Right cardiac atrium (tissue), 5 donors: ENCODE measurements around the gene GNL3. TPM values are rescaled to one million over a fixed set of nuclear protein-coding genes. Genes with fewer than 3 reads are reported as not detected.
A peak's percentile ranks its signal among the peaks of the same experiment; 100 is the strongest.

ENCODE experiments used
- ATAC-seq, 2 donors: fragments of 200-7000 bp; cut with Tn5 transposase; one replicate each; pipeline versions ENCODE4 v1.8.0 to v1.9.1; 2020; ENCODE audit warnings: moderate library complexity in 2 of 2, mild to moderate bottlenecking in 1 of 2
- DNase-seq, 3 donors: peaks; one replicate each; pipeline ENCODE4 v3.0.0-alpha.2; 2020
- H3K27ac ChIP-seq: one replicate; pipeline ENCODE4 v1.5.1; 2013; ENCODE audit warnings: mild to moderate bottlenecking, low read length, control low read depth, moderate library complexity
- H3K27me3 ChIP-seq: one replicate; pipeline ENCODE4 v1.6.1; 2013; ENCODE audit not compliant: control insufficient read depth, insufficient read depth
- H3K4me1 ChIP-seq: one replicate; pipeline ENCODE4 v1.6.1; 2013; ENCODE audit warnings: low read length; ENCODE audit not compliant: control insufficient read depth, insufficient read depth
- H3K4me3 ChIP-seq: one replicate; pipeline ENCODE4 v1.5.1; 2013; ENCODE audit warnings: low read length, control low read depth
- H3K9me3 ChIP-seq: one replicate; pipeline ENCODE4 v1.6.1; 2013; ENCODE audit warnings: low read length; ENCODE audit not compliant: control insufficient read depth
- WGBS: extraction: QIAGEN DNeasy Blood & Tissue Kit; methylation state at CpG from one replicate; pipeline ENCODE4 v1.1.7; 2013; 5-methylcytosine and 5-hydroxymethylcytosine counted together
- intact Hi-C, 4 donors: fragments of 100-400 bp; cut with DNase I; formaldehyde crosslinking; loops; one replicate each; pipeline versions ENCODE4 v1.11.0 to v1.14.0; 2022 to 2023
- polyA plus RNA-seq: library from polyadenylated mRNA; stranded (reverse); fragments of 200-250 nt; gene quantifications from one replicate; pipeline ENCODE4 v1.2.3, GENCODE V29; 2013
- total RNA-seq, 4 donors: library from RNA; stranded (reverse); fragmentation: NEBNext Ultra II Directional; extraction: Animal tissue kit (Norgen Biotek cat#: 25700); gene quantifications; one replicate each; pipeline ENCODE4 v1.2.1, GENCODE V29; 2021
- donor health status: healthy with polysubstance abuse.
- donor health status: DM: no; HTN: yes; CAD: no.
- donor health status: DM: no; HTN: no; CAD: no.
- donor health status: DM: no; HTN: yes; CAD: no; lungs with severe emphysema.
- donor health status: DM: yes; HTN: yes; CAD: no.

The GNL3 gene
- total and polyA plus RNA-seq, 5 donors: 25.2 to 43.9 (median 27.7) TPM

DNA sequence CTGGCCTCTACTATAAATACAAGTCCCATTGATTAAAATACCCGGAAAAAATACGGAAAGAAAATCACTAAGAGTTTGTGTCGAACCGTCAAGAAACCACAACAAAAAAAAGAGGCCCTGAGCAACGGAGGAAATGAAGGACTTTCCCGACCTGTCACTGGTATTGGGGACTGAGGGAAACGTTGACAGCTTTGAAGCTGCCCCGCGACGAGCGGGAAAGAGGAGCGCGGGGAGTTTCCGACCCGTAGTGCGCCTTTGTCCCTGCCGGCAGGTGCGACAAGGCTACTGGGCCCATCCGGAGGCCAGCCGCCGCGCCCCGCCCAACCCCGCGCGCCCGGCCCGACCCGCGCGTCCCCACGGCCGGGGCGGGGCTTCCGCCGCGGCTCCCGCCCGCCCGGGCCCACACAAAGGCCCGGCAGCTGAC lies 535 bp upstream of the GNL3 start:
- peak overlapping the region; percentile 96 for H3K27ac ChIP-seq
- H3K4me3 ChIP-seq: peak overlapping the region; percentile 69
- H3K4me1 ChIP-seq: peaks cover 2% of the 10 kb centered on the region
- DNase-seq: peak; percentile 81 to 93 (median 91)
- no peaks in the 10 kb centered on the region for H3K9me3 ChIP-seq
- under 1% methylated on average over 41 of the region's 41 CpGs for WGBS
- intact Hi-C loops: loop anchor here in 1 of 4 donors (5.0 kb wide), 1 partner anchor 213 kb away; no protein-coding TSS in a partner anchor
- no peaks in the 10 kb centered on the region for H3K27me3 ChIP-seq
- peak; percentile 88 to 95 for ATAC-seq

DNA sequence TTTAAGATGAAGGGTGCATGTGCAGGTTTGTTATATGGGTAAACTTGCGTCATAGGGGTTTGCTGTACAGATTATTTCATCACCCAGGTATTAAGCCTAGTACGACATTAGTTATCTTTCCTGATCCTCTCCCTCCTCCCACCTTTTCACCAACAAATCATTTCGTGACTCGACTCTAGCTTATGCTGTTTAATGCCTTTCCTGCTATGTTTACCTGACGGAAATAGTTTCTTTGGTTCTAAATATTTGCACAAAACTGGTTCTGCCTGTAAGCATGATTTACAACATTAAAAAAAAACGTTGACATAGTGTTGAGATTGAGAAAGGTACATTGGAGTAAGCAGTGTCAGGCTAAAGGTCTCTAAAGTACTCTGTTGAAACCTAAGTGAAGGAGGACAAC lies 2.4 kb downstream of the GNL3 start:
- WGBS: 86% methylated on average over 6 of the region's 6 CpGs
- no peaks in the 10 kb centered on the region for H3K9me3 ChIP-seq
- no peaks in the 10 kb centered on the region for H3K27me3 ChIP-seq
- H3K4me1 ChIP-seq: no peaks in the 10 kb centered on the region
- ATAC-seq (no peak), DNase-seq (no peak)
- intact Hi-C loops: loop anchor here in 1 of 4 donors (5.0 kb wide), 1 partner anchor 216 kb away; no protein-coding TSS in a partner anchor
- no peak overlapping the region for H3K27ac ChIP-seq
- no peak overlapping the region for H3K4me3 ChIP-seq

DNA sequence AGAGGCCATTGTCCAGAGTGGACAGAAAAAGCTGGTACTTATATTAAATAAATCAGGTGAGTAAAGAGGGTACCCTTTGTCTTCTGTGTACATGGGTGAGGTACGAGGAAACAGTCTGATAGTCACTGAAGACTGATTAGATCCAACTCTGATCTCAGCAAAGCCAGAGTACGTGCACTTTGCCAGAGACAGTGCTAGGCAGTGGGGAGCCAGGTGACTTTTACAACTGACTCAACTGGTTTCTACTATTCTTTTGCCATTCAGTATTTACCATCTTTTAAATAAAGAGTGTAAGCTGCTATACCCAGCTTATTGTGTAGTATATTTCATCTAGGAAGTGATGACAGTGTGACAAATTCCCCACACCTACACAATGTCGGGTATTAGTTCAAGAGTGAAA lies 3.3 kb downstream of the GNL3 start:
- intact Hi-C loops: loop anchor here in 1 of 4 donors (5.0 kb wide), 1 partner anchor 217 kb away; no protein-coding TSS in a partner anchor
- no peak for DNase-seq
- WGBS: 80% methylated on average over 3 of the region's 3 CpGs
- Histone ChIP-seq H3K4me3 (no peak overlapping the region), H3K4me1 (no peaks in the 10 kb centered on the region), H3K27ac (no peak overlapping the region), H3K9me3 (no peaks in the 10 kb centered on the region), H3K27me3 (no peaks in the 10 kb centered on the region)
- no peak for ATAC-seq

DNA sequence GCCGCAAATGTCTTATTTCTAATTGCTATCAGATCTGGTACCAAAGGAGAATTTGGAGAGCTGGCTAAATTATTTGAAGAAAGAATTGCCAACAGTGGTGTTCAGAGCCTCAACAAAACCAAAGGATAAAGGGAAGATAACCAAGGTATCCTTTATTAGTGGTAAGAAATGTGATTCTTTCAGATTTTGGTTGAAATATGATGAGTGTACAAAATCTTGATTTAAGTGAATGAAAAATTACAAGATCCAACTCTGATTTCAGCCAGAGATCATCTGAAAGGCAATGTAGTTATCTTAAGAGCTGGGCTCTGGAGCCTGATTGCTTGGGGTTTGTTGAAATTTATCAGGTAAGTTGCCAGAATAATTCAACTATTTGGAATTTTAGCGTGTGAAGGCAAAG lies 4.7 kb downstream of the GNL3 start:
- ATAC-seq (no peak), DNase-seq (no peak)
- 83% methylated on average over 2 of the region's 2 CpGs for WGBS
- no peak overlapping the region for H3K4me3 ChIP-seq
- H3K27ac ChIP-seq: no peak overlapping the region
- H3K9me3 ChIP-seq: no peaks in the 10 kb centered on the region
- no peaks in the 10 kb centered on the region for H3K27me3 ChIP-seq
- H3K4me1 ChIP-seq: no peaks in the 10 kb centered on the region
- intact Hi-C loops: no loop called here

DNA sequence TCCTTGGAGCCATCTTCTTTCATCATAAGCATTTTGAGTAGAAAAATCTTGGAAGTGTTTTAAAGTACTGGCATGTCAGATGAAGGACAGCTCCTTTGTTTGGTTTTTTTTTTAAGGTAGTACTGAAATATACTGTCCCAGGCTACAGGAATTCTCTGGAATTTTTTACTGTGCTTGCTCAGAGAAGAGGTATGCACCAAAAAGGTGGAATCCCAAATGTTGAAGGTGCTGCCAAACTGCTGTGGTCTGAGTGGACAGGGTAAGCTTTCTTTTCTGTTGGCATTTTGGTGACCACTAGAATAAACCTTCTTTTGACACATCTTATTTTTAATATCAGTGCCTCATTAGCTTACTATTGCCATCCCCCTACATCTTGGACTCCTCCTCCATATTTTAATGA lies 7.2 kb downstream of the GNL3 start:
- DNase-seq: no peak
- no peak for ATAC-seq
- Histone ChIP-seq H3K27me3 (no peaks in the 10 kb centered on the region), H3K9me3 (no peaks in the 10 kb centered on the region), H3K4me1 (no peaks in the 10 kb centered on the region), H3K4me3 (no peak overlapping the region), H3K27ac (no peak overlapping the region)
- intact Hi-C loops: no loop called here

DNA sequence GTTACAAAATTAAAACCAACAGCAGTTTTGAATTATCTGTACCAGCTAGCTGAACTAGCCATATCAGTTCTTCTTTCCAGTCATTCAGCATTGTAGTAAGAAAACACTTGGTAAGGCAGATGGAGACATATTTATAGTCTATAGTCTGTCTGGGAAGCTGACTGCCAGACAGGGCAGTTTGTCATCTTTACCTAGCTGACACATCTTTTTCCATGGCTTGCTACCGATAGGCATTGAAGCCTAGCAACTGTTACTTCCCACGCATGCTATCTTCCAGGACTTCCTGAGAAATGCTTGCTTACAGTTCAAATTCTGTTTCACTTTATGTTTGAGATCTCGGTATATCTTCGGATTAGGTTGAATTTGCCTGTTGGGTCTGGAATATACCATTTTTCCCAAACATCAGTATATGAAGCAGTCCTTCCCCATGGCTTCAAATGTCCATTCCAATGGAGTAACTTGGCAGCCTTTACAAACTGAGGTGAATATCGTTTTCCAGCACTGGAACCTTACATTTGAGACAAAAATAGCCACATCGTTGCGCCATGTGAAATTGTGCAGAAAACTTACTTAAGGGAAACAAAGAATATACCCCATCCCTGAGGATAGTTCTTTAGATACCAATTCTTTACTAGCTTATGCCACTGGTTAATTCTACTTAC lies 8.8 kb downstream of the GNL3 start:
- WGBS: 66% methylated on average over 7 of the region's 7 CpGs
- no peak overlapping the region for H3K27ac ChIP-seq
- H3K4me3 ChIP-seq: no peak overlapping the region
- no peak for ATAC-seq
- intact Hi-C loops: no loop called here
- no peaks in the 10 kb centered on the region for H3K27me3 ChIP-seq
- H3K4me1 ChIP-seq: no peaks in the 10 kb centered on the region
- DNase-seq: no peak
- no peaks in the 10 kb centered on the region for H3K9me3 ChIP-seq

DNA sequence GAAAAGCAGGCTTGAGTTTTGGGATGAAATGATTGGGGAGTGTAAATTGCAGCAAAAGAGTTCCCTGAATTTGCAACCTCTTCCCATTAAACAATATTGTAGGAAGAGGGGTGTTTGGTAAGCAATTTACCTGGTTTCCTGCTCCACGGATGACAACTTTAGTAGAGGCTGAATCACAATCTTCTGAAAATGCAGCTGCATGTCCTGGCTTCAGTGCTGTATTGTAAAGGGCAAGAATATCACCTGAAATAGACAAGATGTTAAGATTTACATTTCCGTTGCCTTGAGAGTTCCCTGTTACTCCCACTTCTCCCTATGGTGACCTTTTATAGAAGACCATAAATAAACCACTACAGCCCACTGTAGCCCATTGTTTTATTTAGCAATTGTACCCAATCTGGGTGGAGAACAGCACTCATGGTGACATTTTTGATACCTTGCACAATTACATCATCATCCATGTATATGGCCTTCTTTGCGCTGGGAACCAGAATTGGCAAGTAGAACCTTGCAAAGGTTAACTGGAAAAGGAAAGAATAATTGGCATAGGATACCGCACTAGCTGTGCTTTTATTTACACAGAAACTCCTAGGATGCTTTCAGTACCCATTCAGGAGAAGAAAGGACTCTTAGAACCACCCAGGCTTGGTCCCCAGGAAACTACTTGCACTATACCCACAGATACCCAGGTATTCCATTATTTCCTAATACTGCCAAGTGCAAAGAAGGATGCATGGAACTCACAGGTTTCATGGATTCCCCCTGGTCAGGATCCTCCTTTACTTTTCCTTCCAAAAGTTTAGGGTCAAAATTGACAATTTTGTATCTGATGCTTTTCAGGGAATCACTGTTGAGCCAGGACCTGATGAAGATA lies 10.2 kb downstream of the GNL3 start:
- Histone ChIP-seq H3K4me1 (no peaks in the 10 kb centered on the region), H3K4me3 (no peak overlapping the region), H3K27ac (no peak overlapping the region), H3K27me3 (no peaks in the 10 kb centered on the region), H3K9me3 (no peaks in the 10 kb centered on the region)
- WGBS: 76% methylated on average over 4 of the region's 4 CpGs
- no peak for ATAC-seq
- intact Hi-C loops: no loop called here
- no peak for DNase-seq

DNA sequence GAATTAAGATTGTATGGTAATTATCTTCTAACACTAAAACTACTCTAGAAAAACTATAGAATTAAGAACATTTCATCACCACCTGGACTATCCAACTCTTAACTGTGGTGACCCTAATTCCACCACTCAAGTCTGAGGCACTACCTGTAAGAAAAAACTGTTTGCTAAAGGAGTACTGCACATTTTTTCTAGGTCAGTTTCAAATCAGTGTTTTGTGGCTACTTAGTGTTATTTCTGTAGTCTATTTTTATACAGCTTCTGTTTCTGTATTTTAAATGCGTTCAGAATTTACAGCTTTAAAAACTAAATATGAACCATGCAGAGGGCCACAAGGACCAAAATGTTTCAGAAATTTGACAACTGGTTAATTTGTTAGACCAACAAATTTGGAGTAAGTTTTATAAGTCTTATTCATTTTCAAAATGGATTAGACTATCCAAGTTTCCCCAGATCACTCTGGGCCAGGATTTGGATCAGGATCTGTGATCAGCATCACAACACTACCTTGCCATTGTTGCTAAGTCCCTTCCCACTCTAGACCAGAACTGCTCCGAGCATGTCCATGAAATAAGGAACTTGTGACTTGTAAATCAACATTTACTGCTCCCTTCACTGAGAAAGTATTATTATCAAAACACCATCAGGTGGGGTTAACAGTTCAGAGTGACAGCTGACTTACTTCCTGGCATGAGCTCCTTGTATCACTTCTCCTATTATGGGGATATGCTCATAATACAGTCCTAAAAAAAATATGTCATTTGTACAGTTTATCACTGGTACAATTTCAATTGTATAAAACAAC lies 11.2 kb downstream of the GNL3 start:
- intact Hi-C loops: no loop called here
- H3K27me3 ChIP-seq: no peaks in the 10 kb centered on the region
- WGBS: 80% methylated on average over 2 of the region's 2 CpGs
- no peak overlapping the region for H3K4me3 ChIP-seq
- H3K4me1 ChIP-seq: no peaks in the 10 kb centered on the region
- DNase-seq (no peak), ATAC-seq (no peak)
- no peaks in the 10 kb centered on the region for H3K9me3 ChIP-seq
- no peak overlapping the region for H3K27ac ChIP-seq

DNA sequence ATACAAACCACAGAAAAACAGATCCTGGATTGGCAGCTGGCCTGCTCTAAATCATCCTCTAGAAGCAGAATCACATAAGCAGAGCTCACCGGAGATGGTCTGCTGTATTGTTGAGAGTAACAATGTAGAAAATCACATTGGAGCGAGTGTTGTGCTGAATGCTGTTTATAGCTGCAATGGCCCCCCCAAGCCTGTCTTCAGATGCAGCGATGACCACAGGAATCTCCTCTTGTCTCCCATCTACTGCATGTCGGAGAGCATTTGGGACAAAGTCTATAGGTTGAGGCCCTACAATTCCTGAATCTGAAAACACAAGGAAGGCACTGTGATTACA lies 11.8 kb downstream of the GNL3 start:
- intact Hi-C loops: no loop called here
- Histone ChIP-seq H3K4me1 (no peaks in the 10 kb centered on the region), H3K27ac (no peak overlapping the region), H3K27me3 (no peaks in the 10 kb centered on the region), H3K4me3 (no peak overlapping the region), H3K9me3 (no peaks in the 10 kb centered on the region)
- WGBS: 92% methylated on average over 4 of the region's 4 CpGs
- DNase-seq (no peak), ATAC-seq (no peak)

DNA sequence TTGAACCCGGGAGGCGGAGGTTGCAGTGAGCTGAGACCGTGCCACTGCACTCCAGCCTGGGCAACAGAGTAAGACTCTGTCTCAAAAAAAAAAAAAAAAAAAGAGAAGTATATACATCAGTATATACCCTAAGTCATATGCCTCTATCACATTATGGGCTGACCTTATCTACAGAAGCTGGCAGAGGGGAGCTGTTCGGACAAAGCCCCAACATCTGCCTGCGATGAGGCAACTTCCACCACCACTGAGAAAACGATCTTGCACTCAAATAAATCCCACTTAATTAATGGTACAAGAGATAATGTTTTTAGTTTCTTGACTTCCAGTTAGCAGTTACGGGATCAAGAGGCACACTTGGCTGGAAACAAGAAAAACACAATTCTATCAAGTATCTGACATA lies 17.5 kb downstream of the GNL3 start:
- 88% methylated on average over 7 of the region's 7 CpGs for WGBS
- Histone ChIP-seq H3K27ac (no peak overlapping the region), H3K4me1 (peaks cover 2% of the 10 kb centered on the region)

More for the DNA sequence above, 17.5 kb downstream of the GNL3 start:
- H3K9me3 ChIP-seq: no peaks in the 10 kb centered on the region
- ATAC-seq: no peak
- intact Hi-C loops: no loop called here
- H3K27me3 ChIP-seq: no peaks in the 10 kb centered on the region
- no peak for DNase-seq
- no peak overlapping the region for H3K4me3 ChIP-seq
